ENCODE measurements around the gene EXOSC3. TPM values are rescaled to one million over a fixed set of nuclear protein-coding genes. Genes with fewer than 3 reads are reported as not detected.

Gene EXOSC3
- total and polyA plus RNA-seq, 9 of the 15 experiments (the other 6 are each of a cell fraction or from before 2014, with no cell fraction given): 18.5 to 266 (median 114) TPM

DNA sequence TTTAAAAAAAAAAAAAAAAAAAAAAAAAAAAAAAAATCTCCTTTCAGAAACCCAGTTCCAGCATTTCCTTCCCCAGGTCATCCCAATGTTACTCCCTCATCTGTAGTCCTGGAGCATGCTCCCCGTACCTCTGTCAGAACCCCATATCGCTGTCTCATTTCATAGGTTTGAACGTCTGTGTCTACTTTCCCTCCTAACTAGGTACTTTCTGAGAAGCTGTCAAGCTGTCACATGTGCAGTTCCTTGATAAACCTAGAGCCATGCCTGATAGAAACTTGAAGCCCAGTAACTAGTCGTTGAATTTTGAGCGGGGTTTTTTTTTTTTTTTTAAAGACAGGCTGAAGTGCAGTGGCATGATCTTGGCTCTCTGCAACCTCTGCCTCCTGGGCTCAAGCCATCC lies 15.6 kb downstream of the EXOSC3 start (continued):
- TF ChIP-seq, protein P1, sequence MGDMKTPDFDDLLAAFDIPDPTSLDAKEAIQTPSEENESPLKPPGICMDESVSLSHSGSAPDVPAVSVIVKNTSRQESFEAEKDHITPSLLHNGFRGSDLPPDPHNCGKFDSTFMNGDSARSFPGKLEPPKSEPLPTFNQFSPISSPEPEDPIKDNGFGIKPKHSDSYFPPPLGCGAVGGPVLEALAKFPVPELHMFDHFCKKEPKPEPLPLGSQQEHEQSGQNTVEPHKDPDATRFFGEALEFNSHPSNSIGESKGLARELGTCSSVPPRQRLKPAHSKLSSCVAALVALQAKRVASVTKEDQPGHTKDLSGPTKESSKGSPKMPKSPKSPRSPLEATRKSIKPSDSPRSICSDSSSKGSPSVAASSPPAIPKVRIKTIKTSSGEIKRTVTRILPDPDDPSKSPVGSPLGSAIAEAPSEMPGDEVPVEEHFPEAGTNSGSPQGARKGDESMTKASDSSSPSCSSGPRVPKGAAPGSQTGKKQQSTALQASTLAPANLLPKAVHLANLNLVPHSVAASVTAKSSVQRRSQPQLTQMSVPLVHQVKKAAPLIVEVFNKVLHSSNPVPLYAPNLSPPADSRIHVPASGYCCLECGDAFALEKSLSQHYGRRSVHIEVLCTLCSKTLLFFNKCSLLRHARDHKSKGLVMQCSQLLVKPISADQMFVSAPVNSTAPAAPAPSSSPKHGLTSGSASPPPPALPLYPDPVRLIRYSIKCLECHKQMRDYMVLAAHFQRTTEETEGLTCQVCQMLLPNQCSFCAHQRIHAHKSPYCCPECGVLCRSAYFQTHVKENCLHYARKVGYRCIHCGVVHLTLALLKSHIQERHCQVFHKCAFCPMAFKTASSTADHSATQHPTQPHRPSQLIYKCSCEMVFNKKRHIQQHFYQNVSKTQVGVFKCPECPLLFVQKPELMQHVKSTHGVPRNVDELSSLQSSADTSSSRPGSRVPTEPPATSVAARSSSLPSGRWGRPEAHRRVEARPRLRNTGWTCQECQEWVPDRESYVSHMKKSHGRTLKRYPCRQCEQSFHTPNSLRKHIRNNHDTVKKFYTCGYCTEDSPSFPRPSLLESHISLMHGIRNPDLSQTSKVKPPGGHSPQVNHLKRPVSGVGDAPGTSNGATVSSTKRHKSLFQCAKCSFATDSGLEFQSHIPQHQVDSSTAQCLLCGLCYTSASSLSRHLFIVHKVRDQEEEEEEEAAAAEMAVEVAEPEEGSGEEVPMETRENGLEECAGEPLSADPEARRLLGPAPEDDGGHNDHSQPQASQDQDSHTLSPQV (IDR thresholded peaks at IDR 0.05): peak; percentile 87
- peak; percentile 43; the same call in 1 of the 2 replicates for TF ChIP-seq MYBL2 (IDR thresholded peaks at IDR 0.05; ENCODE audit: low read depth)
- TF ChIP-seq MYBL2 (CRISPR knock-in tag; IDR thresholded peaks at IDR 0.05; ENCODE audit: borderline replicate concordance): no peak
- peak in 1 of 2 experiments; percentile 46; a peak in 1 of 4 replicates for TF ChIP-seq SIN3A (IDR thresholded peaks at IDR 0.05; ENCODE audit: borderline replicate concordance in 2 of 2, control insufficient read depth in 1 of 2, low read depth in 2 of 2, low read length in 2 of 2)
- TF ChIP-seq, protein P2, sequence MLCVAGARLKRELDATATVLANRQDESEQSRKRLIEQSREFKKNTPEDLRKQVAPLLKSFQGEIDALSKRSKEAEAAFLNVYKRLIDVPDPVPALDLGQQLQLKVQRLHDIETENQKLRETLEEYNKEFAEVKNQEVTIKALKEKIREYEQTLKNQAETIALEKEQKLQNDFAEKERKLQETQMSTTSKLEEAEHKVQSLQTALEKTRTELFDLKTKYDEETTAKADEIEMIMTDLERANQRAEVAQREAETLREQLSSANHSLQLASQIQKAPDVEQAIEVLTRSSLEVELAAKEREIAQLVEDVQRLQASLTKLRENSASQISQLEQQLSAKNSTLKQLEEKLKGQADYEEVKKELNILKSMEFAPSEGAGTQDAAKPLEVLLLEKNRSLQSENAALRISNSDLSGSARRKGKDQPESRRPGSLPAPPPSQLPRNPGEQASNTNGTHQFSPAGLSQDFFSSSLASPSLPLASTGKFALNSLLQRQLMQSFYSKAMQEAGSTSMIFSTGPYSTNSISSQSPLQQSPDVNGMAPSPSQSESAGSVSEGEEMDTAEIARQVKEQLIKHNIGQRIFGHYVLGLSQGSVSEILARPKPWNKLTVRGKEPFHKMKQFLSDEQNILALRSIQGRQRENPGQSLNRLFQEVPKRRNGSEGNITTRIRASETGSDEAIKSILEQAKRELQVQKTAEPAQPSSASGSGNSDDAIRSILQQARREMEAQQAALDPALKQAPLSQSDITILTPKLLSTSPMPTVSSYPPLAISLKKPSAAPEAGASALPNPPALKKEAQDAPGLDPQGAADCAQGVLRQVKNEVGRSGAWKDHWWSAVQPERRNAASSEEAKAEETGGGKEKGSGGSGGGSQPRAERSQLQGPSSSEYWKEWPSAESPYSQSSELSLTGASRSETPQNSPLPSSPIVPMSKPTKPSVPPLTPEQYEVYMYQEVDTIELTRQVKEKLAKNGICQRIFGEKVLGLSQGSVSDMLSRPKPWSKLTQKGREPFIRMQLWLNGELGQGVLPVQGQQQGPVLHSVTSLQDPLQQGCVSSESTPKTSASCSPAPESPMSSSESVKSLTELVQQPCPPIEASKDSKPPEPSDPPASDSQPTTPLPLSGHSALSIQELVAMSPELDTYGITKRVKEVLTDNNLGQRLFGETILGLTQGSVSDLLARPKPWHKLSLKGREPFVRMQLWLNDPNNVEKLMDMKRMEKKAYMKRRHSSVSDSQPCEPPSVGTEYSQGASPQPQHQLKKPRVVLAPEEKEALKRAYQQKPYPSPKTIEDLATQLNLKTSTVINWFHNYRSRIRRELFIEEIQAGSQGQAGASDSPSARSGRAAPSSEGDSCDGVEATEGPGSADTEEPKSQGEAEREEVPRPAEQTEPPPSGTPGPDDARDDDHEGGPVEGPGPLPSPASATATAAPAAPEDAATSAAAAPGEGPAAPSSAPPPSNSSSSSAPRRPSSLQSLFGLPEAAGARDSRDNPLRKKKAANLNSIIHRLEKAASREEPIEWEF (CRISPR knock-in tag; IDR thresholded peaks at IDR 0.05): no peak
- TF ChIP-seq ZNF232 (CRISPR knock-in tag; IDR thresholded peaks at IDR 0.05): no peak
- TF ChIP-seq, protein P3, sequence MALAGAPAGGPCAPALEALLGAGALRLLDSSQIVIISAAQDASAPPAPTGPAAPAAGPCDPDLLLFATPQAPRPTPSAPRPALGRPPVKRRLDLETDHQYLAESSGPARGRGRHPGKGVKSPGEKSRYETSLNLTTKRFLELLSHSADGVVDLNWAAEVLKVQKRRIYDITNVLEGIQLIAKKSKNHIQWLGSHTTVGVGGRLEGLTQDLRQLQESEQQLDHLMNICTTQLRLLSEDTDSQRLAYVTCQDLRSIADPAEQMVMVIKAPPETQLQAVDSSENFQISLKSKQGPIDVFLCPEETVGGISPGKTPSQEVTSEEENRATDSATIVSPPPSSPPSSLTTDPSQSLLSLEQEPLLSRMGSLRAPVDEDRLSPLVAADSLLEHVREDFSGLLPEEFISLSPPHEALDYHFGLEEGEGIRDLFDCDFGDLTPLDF (CRISPR knock-in tag; IDR thresholded peaks at IDR 0.05): no peak
- TF ChIP-seq ZNF217 (CRISPR knock-in tag; IDR thresholded peaks at IDR 0.05): no peak
- TF ChIP-seq, protein P4, sequence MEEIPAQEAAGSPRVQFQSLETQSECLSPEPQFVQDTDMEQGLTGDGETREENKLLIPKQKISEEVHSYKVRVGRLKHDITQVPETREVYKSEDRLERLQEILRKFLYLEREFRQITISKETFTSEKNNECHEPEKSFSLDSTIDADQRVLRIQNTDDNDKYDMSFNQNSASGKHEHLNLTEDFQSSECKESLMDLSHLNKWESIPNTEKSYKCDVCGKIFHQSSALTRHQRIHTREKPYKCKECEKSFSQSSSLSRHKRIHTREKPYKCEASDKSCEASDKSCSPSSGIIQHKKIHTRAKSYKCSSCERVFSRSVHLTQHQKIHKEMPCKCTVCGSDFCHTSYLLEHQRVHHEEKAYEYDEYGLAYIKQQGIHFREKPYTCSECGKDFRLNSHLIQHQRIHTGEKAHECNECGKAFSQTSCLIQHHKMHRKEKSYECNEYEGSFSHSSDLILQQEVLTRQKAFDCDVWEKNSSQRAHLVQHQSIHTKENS (CRISPR knock-in tag; IDR thresholded peaks at IDR 0.05): no peak
- TF ChIP-seq ZBED1 (IDR thresholded peaks at IDR 0.05): no peak
- no peak for TF ChIP-seq ZSCAN29 (IDR thresholded peaks at IDR 0.05)
- TF ChIP-seq NUFIP1 (IDR thresholded peaks at IDR 0.05; ENCODE audit: partially characterized antibody): peak; percentile 67
- no peak for TF ChIP-seq ZNF699 (CRISPR knock-in tag; IDR thresholded peaks at IDR 0.05; ENCODE audit: insufficient replicate concordance)
- TF ChIP-seq RBM17 (IDR thresholded peaks at IDR 0.05; ENCODE audit: borderline replicate concordance, low read depth, low read length): no peak
- no peak for TF ChIP-seq POU5F1 (IDR thresholded peaks at IDR 0.05; ENCODE audit: borderline replicate concordance, low read depth, low read length, partially characterized antibody)
- TF ChIP-seq TRIM24 (IDR thresholded peaks at IDR 0.05): peak; percentile 33 to 73; a peak in 3 of 4 replicates
- 0 out of 2 replicates have a peak, but pooled peaks have one; percentile 4 for TF ChIP-seq CREM (IDR thresholded peaks at IDR 0.05; ENCODE audit: low read depth)

All from K562 (cell line).